Epithelial cell of esophagus (primary cell): Measurements from ENCODE around the gene ZEB1.
A peak's percentile ranks its signal among the peaks of the same experiment; 100 is the strongest.

ENCODE experiments used
- DNase-seq: peaks from one replicate; pipeline ENCODE4 v3.0.0; 2010; ENCODE audit warnings: low read depth
- H3K4me3 ChIP-seq: 2 replicates; pipeline ENCODE4 v1.5.1; 2011; ENCODE audit warnings: mild to moderate bottlenecking, low read length, control low read depth
- CTCF ChIP-seq: IDR thresholded peaks from 2 replicates; pipeline ENCODE4 v1.5.1; 2011; ENCODE audit warnings: low read depth, mild to moderate bottlenecking, low read length, control low read depth, inconsistent platforms; ENCODE audit not compliant: insufficient read depth; ENCODE audit errors: missing control alignments

Gene ZEB1

GRCh38 chr10:31280972-31281371, 38.0 kb upstream of the ZEB1 start:
- TF ChIP-seq CTCF = no peak
- DNase-seq = no peak
- no peak overlapping the region for H3K4me3 ChIP-seq

- no peak overlapping the region for H3K4me3 ChIP-seq
- no peak for TF ChIP-seq CTCF
- DNase-seq = no peak
These were observed 31.0 kb upstream of the ZEB1 start for GRCh38 chr10:31288001-31288400.

GRCh38 chr10:31288962-31289361, 30.1 kb upstream of the ZEB1 start:
- TF ChIP-seq CTCF = no peak
- no peak overlapping the region for H3K4me3 ChIP-seq
- no peak for DNase-seq

- TF ChIP-seq CTCF = no peak
- no peak for DNase-seq
These were observed 28.6 kb upstream of the ZEB1 start for GRCh38 chr10:31290386-31290785.

GRCh38 chr10:31291123-31291522, 27.9 kb upstream of the ZEB1 start:
- no peak overlapping the region for H3K4me3 ChIP-seq
- TF ChIP-seq CTCF = no peak
- DNase-seq = no peak

More at GRCh38 chr10:31290386-31290785, 28.6 kb upstream of the ZEB1 start:
- no peak overlapping the region for H3K4me3 ChIP-seq

GRCh38 chr10:31294558-31294957, 24.5 kb upstream of the ZEB1 start:
- no peak for TF ChIP-seq CTCF
- no peak overlapping the region for H3K4me3 ChIP-seq
- DNase-seq = peak; percentile 82

GRCh38 chr10:31296754-31297153, 22.3 kb upstream of the ZEB1 start:
- no peak for TF ChIP-seq CTCF
- no peak for DNase-seq
- no peak overlapping the region for H3K4me3 ChIP-seq
